ENCODE data around the gene RBP3.

The RBP3 gene

GRCh38 chr10:47318706-47319105, 29.5 kb upstream of the RBP3 start:
- no peak for DNase-seq (ENCODE audit: low read depth in 2 of 2)

DNA sequence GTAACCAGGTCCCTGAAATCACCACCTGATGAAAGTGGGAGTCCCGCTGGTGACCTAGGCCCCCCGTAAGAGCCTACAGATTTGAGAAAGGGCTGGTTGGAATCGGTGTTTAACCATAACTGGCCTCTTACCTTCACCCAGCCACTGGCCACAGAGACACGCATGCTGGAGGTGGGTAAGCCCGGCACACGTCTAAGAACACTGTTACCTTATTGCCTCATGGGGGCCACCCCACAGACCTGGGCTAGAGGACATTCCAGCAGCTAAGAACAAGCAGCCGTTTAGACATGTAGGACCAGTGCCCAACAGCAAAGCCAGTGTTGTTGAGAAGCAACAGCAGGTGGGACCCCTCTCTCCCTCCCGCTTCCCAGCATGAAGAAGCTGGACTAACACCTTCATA, 28.4 kb upstream of the RBP3 start:
- no peak for DNase-seq (ENCODE audit: low read depth in 2 of 2)

GRCh38 chr10:47320812-47321211, 27.4 kb upstream of the RBP3 start:
- no peak for DNase-seq (ENCODE audit: low read depth in 2 of 2)

GRCh38 chr10:47321521-47322195, 26.5 kb upstream of the RBP3 start:
- no peak for DNase-seq (ENCODE audit: low read depth in 2 of 2)

GRCh38 chr10:47322300-47323061, 25.7 kb upstream of the RBP3 start, which contains the start of gene GDF2:
GDF2 (plus strand) TSS chr10:47322454; CDS start chr10:47322669, 215 bp downstream.
- DNase-seq (ENCODE audit: low read depth in 2 of 2): no peak

DNA sequence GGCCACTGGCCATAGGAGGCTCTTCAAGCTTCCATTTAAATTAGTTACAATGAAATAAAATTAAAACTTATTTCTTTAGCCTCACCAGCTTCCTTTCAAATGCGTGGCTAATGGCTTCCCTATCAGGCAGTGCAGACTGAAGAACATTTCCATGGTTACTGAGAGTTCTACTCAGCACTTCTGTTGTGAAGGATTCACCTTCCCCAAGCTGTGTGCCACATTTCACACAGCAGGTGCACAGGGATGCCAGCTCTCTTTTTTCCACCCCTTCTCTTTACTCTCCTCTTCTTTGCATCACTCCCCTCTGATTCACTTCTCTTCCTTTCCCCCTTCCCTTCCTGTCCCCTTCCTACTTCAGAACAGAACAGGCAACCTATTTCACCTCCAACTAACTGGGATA, 25.1 kb upstream of the RBP3 start:
- no peak for DNase-seq (ENCODE audit: low read depth in 2 of 2)

DNA sequence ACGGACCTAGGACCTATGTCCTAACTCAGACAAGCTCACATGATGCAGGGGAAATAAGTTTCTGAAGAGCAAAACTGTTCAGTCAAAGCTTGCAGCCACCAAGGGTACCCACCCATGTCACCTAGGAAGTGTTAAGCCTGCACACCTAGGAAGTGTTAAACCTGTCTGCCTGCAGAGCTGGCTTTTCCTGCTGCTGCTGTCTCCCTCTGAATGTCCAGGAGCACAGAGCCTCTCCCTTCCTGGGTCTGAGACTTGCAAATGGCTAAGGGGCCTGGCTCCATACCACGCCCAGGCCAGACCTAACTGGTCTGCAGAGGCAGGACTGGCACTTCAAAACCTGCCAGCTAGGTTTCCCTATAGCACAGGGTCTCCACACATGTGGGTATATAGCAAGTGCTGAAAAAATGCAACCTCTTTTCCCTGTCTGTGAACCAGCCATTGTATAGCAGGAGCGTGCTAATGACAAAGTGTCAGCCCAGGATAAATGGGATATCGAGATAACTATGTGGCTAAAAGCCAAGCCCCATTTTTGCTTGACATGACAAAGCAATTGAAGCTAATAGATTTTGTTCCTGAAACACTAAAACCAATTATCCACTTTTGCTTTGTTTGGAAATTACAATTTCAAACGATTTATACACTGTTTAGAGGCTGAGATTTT, 24.4 kb upstream of the RBP3 start:
- DNase-seq (ENCODE audit: low read depth in 2 of 2): no peak

GRCh38 chr10:47325303-47326291, 22.6 kb upstream of the RBP3 start:
- no peak for DNase-seq (ENCODE audit: low read depth in 2 of 2)

GRCh38 chr10:47326306-47326926, 21.7 kb upstream of the RBP3 start:
- DNase-seq (ENCODE audit: low read depth in 2 of 2): no peak

DNA sequence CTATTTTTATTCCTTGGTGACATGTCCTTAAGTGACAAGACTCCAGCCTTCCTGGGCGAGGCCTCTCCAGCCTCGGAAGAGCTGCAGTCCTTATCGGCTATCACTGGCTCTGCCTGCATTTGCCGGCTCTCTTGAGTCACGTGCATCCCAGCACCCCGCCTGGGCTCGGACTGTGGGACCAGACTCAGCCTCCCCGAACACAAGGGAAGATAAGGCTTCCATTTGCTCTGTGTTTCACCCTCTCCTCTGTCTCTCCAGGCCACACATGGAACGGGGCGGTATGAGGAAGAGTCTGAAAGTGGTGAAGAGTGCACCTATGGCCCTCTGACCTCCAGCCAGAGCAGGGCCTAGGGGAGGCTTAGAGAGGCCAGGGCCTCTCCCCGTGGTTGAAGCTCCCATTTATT, 21.2 kb upstream of the RBP3 start:
- DNase-seq (ENCODE audit: low read depth in 2 of 2): no peak

DNA sequence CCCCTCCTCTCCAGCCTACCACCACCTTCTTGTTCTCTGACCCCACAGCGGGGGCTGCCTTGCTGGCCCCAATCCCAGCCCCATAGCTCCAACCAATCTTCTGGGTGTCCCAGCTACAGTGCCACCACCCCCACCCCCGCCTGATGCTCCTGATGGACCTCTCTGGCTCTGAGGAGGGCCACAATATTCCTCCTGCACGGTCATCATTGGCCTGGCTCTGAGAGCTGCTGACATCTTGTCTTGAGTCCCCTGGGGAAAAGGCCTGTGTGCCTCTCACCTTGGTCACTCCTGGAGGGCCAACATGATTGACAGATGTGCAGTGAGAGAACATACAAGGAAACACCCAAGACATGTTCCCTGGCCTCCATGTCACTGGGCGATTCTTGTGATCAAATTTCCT, 18.3 kb upstream of the RBP3 start:
- no peak for DNase-seq (ENCODE audit: low read depth in 2 of 2)

DNA sequence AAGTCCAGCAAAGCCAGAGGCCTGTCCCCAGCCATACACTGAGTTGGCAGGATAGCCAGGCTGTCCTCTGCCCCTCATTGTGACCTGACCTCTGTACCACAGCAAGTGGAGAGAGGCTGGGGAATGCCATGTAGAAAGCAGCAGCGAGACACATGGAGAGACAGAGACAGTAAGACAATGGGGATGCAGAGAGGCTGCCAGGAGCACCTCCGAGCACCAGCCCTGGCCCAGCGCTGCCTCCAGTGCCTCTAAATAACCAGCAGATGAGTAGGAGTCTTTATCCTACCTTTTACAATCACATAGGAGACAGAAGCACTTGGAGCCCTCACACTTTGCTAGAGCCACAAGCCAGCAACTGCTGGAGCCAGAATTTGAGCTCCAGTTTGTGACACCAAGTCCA, 17.8 kb upstream of the RBP3 start:
- DNase-seq (ENCODE audit: low read depth in 2 of 2): no peak

DNA sequence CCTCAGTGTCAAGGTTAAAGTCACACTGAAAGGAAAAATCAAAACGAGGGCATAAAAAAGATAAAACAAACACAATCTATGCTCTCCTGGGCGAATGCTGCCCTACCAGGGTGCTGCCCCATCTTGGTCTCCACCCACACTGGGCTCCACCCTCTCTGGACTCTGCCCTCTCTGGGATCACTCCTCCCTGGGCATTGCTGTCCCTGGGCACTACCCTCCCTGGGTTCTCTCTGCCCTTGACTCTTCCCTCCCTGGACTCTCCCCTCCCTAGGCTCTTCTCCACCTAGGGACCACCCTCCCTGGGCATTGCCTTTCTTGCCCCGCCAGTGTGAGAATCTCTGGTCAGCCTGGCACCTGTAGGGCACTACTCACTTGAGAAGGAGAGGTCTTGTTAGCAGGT, 17.4 kb upstream of the RBP3 start:
- DNase-seq (ENCODE audit: low read depth in 2 of 2): no peak

- no peak for DNase-seq (ENCODE audit: low read depth in 2 of 2)
Measured at GRCh38 chr10:47331491-47331890, 16.7 kb upstream of the RBP3 start.

GRCh38 chr10:47331954-47332353, 16.2 kb upstream of the RBP3 start:
- DNase-seq (ENCODE audit: low read depth in 2 of 2): no peak

DNA sequence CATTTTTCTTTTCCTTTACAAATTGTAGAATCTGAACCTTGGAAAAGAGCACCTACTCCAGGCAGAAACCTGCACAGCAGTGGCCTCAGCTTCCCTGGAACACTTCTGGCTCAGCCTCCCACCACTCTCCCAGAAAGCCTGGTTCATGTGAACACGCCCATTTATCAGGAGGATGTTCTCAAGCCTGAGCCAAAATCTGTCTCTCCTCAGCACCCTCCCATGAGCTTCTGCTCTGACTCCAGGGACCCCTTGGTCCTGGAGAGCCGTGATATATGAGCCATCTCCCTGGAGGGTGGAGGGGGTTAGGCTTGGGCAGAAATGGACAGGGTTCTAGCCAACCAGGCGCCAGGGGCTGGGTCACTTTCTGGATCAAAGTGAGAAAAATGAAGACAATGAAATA, 15.8 kb upstream of the RBP3 start:
- DNase-seq (ENCODE audit: low read depth in 2 of 2): no peak

- no peak for DNase-seq (ENCODE audit: low read depth in 2 of 2)
Measured at GRCh38 chr10:47332946-47333345, 15.2 kb upstream of the RBP3 start.

GRCh38 chr10:47333532-47333931, 14.6 kb upstream of the RBP3 start:
- no peak for DNase-seq (ENCODE audit: low read depth in 2 of 2)

GRCh38 chr10:47334466-47335295, 13.5 kb upstream of the RBP3 start:
- DNase-seq (ENCODE audit: low read depth in 2 of 2): no peak

DNA sequence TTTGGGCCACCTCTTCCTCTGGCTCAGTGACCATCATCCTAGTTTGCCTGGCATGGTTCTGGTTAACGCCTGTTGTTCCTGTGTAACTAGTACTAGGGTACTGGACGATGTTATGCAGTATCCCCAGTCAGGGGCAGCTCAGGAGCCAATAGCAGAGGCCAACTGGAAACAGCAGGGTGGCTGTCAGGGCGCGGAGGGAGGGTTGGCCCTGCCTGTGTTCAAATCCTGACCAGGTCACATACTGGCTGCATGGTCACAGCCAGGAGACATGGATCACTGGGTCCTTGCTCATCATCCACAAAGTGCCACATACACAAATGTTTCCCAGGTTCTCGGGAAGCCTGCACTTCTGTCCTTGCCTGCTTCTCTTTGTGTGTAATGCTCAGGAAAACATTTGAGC, 12.3 kb upstream of the RBP3 start:
- no peak for DNase-seq (ENCODE audit: low read depth in 2 of 2)

All from stimulated activated CD8-positive, alpha-beta memory T cell treated with anti-CD3 and anti-CD28 coated beads, Interleukin-2, amount 100 ng/mL, for 1 hour (primary cell).